ENCODE results near the gene SENP1. TPM values are rescaled to one million over a fixed set of nuclear protein-coding genes. Genes with fewer than 3 reads are reported as not detected.

The SENP1 gene
- total RNA-seq, 1 donor, result 43.8 TPM

DNA sequence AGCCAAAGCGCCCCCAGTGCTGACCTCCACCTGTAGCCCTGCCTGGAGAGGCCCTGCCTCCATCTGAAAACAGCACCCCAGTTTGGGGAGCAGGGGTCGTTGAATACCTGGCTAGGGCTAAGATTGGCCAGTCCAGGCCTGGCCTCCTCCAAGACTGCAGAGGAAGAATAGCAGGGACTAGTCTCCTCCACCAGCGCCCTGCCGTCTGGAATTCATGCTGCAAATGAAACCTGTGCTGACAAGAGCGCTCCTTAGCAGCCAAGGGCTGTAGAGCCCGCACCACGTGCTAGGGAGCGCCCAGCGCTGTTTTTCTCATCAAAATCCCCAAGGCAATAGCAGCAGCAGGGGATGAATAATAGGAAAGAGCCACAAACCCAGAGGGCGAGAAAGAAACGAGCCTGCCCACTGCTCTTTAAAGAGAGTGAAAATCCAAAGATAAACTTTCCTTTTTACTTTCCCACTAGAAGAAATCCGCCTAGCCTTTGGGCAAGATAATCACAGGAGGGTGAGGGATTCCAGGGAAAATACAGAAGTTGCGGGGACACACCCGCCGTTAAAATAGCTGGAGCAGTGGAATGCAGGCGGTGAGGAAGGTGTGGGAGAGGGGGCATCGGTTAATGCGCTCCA, 104.9 kb downstream of the SENP1 start:
- TF ChIP-seq, protein P1, sequence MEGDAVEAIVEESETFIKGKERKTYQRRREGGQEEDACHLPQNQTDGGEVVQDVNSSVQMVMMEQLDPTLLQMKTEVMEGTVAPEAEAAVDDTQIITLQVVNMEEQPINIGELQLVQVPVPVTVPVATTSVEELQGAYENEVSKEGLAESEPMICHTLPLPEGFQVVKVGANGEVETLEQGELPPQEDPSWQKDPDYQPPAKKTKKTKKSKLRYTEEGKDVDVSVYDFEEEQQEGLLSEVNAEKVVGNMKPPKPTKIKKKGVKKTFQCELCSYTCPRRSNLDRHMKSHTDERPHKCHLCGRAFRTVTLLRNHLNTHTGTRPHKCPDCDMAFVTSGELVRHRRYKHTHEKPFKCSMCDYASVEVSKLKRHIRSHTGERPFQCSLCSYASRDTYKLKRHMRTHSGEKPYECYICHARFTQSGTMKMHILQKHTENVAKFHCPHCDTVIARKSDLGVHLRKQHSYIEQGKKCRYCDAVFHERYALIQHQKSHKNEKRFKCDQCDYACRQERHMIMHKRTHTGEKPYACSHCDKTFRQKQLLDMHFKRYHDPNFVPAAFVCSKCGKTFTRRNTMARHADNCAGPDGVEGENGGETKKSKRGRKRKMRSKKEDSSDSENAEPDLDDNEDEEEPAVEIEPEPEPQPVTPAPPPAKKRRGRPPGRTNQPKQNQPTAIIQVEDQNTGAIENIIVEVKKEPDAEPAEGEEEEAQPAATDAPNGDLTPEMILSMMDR (IDR thresholded peaks at IDR 0.05; ENCODE audit: insufficient read depth, low read length), result peak; percentile 0
- peak; percentile 47 for DNase-seq (ENCODE audit: low read depth)
- H3K4me3 ChIP-seq (ENCODE audit: low read depth, low read length), result peak overlapping the region; percentile 66

DNA sequence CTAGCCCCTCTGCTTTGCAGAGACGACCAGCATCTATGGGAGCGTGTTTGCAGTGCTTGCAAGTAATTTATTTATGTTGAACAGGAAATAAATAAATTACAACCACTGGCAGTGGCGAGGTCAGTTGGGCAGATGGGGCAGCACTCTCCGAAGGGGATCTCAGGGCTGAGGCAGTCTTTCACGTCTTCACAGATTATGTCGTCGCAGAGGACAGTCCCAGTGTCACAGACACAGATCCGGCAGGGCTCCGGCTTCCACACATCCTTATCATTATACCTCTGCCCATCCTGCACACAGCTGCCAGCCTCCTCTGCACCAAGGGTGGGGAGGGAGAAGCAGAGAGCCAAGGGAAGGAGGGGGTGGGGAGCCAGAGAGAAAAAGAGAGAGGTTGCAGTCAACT, 106.1 kb downstream of the SENP1 start:
- no peak overlapping the region for H3K4me3 ChIP-seq (ENCODE audit: low read depth, low read length)
- TF ChIP-seq, protein P1 (IDR thresholded peaks at IDR 0.05; ENCODE audit: insufficient read depth, low read length), result no peak
- no peak for DNase-seq (ENCODE audit: low read depth)

DNA sequence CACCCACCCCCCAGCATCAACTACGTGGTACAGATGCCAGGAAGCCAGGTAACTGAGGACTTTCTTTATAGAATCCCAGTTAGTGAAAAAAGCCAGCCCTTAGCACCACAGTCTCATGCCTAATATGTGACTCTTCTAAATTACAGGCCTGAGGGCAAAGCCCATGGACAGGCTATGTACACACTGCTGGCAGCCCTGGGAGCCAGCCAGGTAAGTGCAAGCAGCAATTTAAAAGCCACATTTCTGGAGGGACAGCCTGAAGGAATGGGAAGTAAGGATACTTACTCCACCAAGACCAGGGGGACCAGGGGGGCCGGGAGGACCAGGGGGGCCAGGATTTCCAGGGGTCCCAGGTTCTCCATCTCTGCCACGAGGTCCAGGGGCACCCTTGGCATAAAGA, 108.6 kb downstream of the SENP1 start:
- TF ChIP-seq, protein P1 (IDR thresholded peaks at IDR 0.05; ENCODE audit: insufficient read depth, low read length), result no peak
- no peak for DNase-seq (ENCODE audit: low read depth)
- no peak overlapping the region for H3K4me3 ChIP-seq (ENCODE audit: low read depth, low read length)

DNA sequence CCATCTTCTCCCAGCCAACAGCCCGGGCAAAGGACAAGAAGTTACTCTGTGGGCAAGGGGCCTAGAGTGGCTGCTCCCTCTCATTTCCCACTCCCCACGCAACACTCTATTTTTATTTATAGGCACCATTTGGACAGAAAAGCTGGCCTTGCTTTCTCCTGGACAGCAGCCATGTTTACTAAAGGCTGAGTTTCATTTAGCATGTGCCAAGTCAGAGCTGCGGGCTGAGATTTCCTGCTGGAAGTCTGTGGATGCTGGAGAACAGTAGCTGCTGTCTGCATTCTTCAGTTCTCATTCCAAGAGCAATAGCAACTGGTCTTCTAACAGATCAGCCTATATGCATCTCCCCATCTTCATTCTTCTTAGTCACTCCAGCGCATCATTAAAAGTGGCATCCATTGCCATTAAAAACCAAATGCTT, 109.9 kb downstream of the SENP1 start:
- TF ChIP-seq, protein P1 (IDR thresholded peaks at IDR 0.05; ENCODE audit: insufficient read depth, low read length), result no peak
- DNase-seq (ENCODE audit: low read depth), result peak; percentile 63
- no peak overlapping the region for H3K4me3 ChIP-seq (ENCODE audit: low read depth, low read length)

DNA sequence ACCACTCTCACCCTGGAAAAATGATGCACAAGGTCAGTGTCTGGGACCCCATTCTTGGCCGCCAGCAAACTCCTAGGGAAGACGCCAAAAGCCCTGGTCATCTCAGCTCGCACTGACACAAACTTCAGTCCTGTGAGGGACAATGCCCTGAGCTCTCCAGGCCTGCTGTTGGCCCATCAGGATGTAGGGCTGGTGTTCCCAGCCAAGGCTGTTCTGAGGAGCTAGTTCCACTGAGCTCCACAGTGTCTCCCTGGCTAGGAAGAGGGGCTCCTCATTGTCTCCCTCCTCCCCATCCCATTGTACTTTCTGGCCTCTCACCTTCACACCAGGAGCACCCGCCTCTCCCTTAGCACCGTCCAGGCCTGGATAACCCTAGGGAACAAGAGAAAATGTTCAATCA, 112.4 kb downstream of the SENP1 start:
- no peak for DNase-seq (ENCODE audit: low read depth)

More for the DNA sequence above, 112.4 kb downstream of the SENP1 start:
- no peak overlapping the region for H3K4me3 ChIP-seq (ENCODE audit: low read depth, low read length)
- TF ChIP-seq, protein P1 (IDR thresholded peaks at IDR 0.05; ENCODE audit: insufficient read depth, low read length), result no peak

Small RNA genes within 50 kb of the gene (small RNA-seq; reads per million reads assigned to genes)
- 1.1 reads per million, percentile 41 among the genes with 10 or more reads in this experiment for gene MIR6505
- gene RNU6-1203P, result not detected

Other genes with a start within 250 kb of the SENP1 start
- gene VDR, start 201.1 kb downstream of the SENP1 start, total RNA-seq (ENCODE audit: low replicate concordance), result 5.0 and 12.5 TPM in 2 replicates
- 13.4 and 90.7 TPM in 2 replicates for gene TMEM106C, start 142.5 kb downstream of the SENP1 start, total RNA-seq (ENCODE audit: low replicate concordance)
- not detected in 2 replicates for gene COL2A1, start 101.6 kb downstream of the SENP1 start, total RNA-seq (ENCODE audit: low replicate concordance)
- gene PFKM, start 13.3 kb upstream of the SENP1 start, total RNA-seq (ENCODE audit: low replicate concordance), result 50.5 and 93.8 TPM in 2 replicates
- 29.7 and 32.8 TPM in 2 replicates for gene ASB8, start 51.4 kb upstream of the SENP1 start, total RNA-seq (ENCODE audit: low replicate concordance)
- gene CCDC184, start 77.6 kb upstream of the SENP1 start, total RNA-seq (ENCODE audit: low replicate concordance), result 0.63 and 1.1 TPM in 2 replicates
- not detected in 2 replicates for gene OR10AD1, start 97.2 kb upstream of the SENP1 start, total RNA-seq (ENCODE audit: low replicate concordance)
- 6.3 and 9.9 TPM in 2 replicates for gene ZNF641, start 244.8 kb upstream of the SENP1 start, total RNA-seq (ENCODE audit: low replicate concordance)

Data from fibroblast of the aortic adventitia (primary cell).